Kidney epithelial cell (primary cell): Measurements from ENCODE around the gene ANXA11. TPM values are rescaled to one million over a fixed set of nuclear protein-coding genes. Genes with fewer than 3 reads are reported as not detected.

Experiments
- DNase-seq: peaks from one replicate; pipeline ENCODE4 v3.0.0-alpha.2; 2010; ENCODE audit warnings: low read depth
- H3K27me3 ChIP-seq: 2 replicates; pipeline ENCODE4 v1.6.0; 2011; ENCODE audit warnings: low read length; ENCODE audit not compliant: control insufficient read depth, insufficient read depth
- H3K36me3 ChIP-seq: 2 replicates; pipeline ENCODE4 v1.5.1; 2011; ENCODE audit warnings: low read length; ENCODE audit not compliant: control insufficient read depth, insufficient read depth
- H3K4me3 ChIP-seq: 2 replicates; pipeline ENCODE4 v1.5.1; 2011; ENCODE audit warnings: low read depth, mild to moderate bottlenecking, control low read depth, low read length
- CTCF ChIP-seq: IDR thresholded peaks from 2 replicates; pipeline ENCODE4 v1.5.1; 2011; ENCODE audit warnings: mild to moderate bottlenecking, moderate library complexity, low read length, control low read depth, inconsistent platforms; ENCODE audit not compliant: insufficient read depth, poor library complexity, severe bottlenecking
- total RNA-seq: library from RNA; depleted of rRNA; stranded (reverse); fragments of >200 nt; gene quantifications from 2 replicates; pipeline ENCODE4 v1.2.3, GENCODE V29; 2015

The ANXA11 gene
- total RNA-seq, 1 donor from 2014 or later: 182 TPM

GRCh38 chr10:80185578-80186299, 19.6 kb downstream of the ANXA11 start:
- TF ChIP-seq CTCF: no peak
- Histone ChIP-seq H3K4me3 (no peak overlapping the region), H3K27me3 (no peaks in the 10 kb centered on the region), H3K36me3 (no peaks in the 10 kb centered on the region)
- DNase-seq: no peak

DNA sequence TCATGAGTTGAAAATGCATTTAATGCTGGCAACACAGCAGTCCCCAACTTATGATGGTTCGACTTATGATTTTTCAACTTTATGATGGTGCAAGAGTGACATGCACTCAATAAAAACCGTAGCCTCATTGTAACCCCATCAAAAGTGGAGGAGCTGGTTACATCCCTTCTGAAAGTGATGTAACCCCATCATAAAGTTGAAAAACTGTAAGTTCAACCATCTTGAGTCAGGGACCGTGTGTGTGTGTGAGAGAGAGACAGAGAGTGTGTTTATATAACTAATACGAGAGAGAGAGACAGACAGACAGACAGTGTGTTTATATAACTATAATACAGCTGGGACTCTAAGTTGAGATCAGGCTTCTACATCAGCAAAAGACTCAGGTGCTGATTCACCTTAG, 21.0 kb downstream of the ANXA11 start:
- H3K36me3 ChIP-seq: no peaks in the 10 kb centered on the region
- H3K4me3 ChIP-seq: no peak overlapping the region
- H3K27me3 ChIP-seq: no peaks in the 10 kb centered on the region
- TF ChIP-seq CTCF: no peak
- no peak for DNase-seq

DNA sequence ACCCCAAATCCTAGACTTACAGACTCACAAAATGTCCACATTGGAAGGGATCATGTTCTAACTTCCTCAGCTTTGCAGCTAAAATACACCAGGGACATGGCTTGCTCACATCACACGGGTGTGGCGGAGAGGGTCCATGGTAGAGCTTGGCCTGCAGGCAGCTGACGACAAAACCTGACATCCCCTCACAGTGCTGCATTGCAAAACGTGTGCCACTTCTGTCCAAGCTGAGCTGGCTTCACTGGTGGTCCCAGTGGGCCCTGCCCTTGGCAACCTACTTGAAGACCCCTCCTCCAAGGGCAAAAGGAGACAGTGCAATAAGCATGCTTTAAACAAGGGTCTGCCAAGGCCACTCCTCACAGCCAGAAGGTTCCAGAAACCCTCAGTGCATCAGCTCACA, 21.9 kb downstream of the ANXA11 start:
- DNase-seq: no peak
- Histone ChIP-seq H3K4me3 (no peak overlapping the region), H3K27me3 (no peaks in the 10 kb centered on the region), H3K36me3 (no peaks in the 10 kb centered on the region)
- no peak for TF ChIP-seq CTCF

GRCh38 chr10:80182986-80183385, 22.4 kb downstream of the ANXA11 start:
- no peaks in the 10 kb centered on the region for H3K36me3 ChIP-seq
- no peaks in the 10 kb centered on the region for H3K27me3 ChIP-seq
- TF ChIP-seq CTCF: no peak
- DNase-seq: no peak
- no peak overlapping the region for H3K4me3 ChIP-seq

GRCh38 chr10:80177781-80178636, 27.3 kb downstream of the ANXA11 start:
- no peak for DNase-seq
- H3K27me3 ChIP-seq: no peaks in the 10 kb centered on the region
- no peak for TF ChIP-seq CTCF
- H3K36me3 ChIP-seq: peaks cover 2% of the 10 kb centered on the region
- no peak overlapping the region for H3K4me3 ChIP-seq
